HEK293T (cell line): ENCODE measurements around the gene ZNF814.
"Not testable (repeated sequence)": the region's sequence is repeated elsewhere in the genome, so short reads cannot be mapped to it uniquely, and the experiment has no call there.

Source experiments
- CTCF ChIA-PET: fragments of 350-600 bp; formaldehyde crosslinking; extraction: SDS; loops from one replicate; lab custom pipeline; 2021; ENCODE audit warnings: antibody characterized with exemption, inconsistent platforms; lab: Yijun Ruan, JAX
- POLR2A ChIA-PET: fragments of 350-600 bp; formaldehyde crosslinking; extraction: SDS; loops from one replicate; lab custom pipeline; 2020; ENCODE audit warnings: antibody characterized with exemption, inconsistent platforms; lab: Yijun Ruan, JAX
- DNase-seq: peaks from one replicate; pipeline ENCODE4 v3.0.0; 2012; ENCODE audit warnings: mixed read lengths; ENCODE audit errors: extremely low spot score
- ARNT ChIP-seq: fragments of 450-650 bp; IDR thresholded peaks from 2 replicates; pipeline ENCODE4 v1.6.1; 2017; ENCODE audit warnings: mild to moderate bottlenecking
- BHLHE40 ChIP-seq: fragments of 450-650 bp; IDR thresholded peaks from 2 replicates; pipeline ENCODE4 v1.6.1; 2016; ENCODE audit warnings: mild to moderate bottlenecking, moderate library complexity, borderline replicate concordance
- CTBP1 ChIP-seq: fragments of 450-650 bp; IDR thresholded peaks from 2 replicates; pipeline ENCODE4 v1.6.1; 2016; ENCODE audit warnings: borderline replicate concordance
- ELF4 ChIP-seq: fragments of 450-650 bp; IDR thresholded peaks from 2 replicates; pipeline ENCODE4 v1.6.1; 2017; ENCODE audit warnings: antibody characterized with exemption
- FOXA1 ChIP-seq: fragments of 450-650 bp; IDR thresholded peaks from 2 replicates; pipeline ENCODE4 v1.6.1; 2016; ENCODE audit warnings: mild to moderate bottlenecking
- FOXK2 ChIP-seq: fragments of 450-650 bp; IDR thresholded peaks from 2 replicates; pipeline ENCODE4 v1.6.1; 2016; ENCODE audit warnings: mild to moderate bottlenecking
- FOXM1 ChIP-seq: fragments of 450-650 bp; IDR thresholded peaks from 2 replicates; pipeline ENCODE4 v1.6.1; 2017; ENCODE audit warnings: mild to moderate bottlenecking, borderline replicate concordance
- HDGF ChIP-seq: fragments of 450-650 bp; IDR thresholded peaks from 2 replicates; pipeline ENCODE4 v1.6.1; 2017; ENCODE audit warnings: antibody characterized with exemption, borderline replicate concordance
- L3MBTL2 ChIP-seq: fragments of 450-650 bp; conservative IDR thresholded peaks from 2 replicates; pipeline ENCODE4 v1.6.1; 2016; ENCODE audit warnings: mild to moderate bottlenecking
- LEF1 ChIP-seq: fragments of 450-650 bp; IDR thresholded peaks from 2 replicates; pipeline ENCODE4 v1.6.1; 2017; ENCODE audit warnings: mild to moderate bottlenecking, borderline replicate concordance
- NFRKB ChIP-seq: fragments of 450-650 bp; IDR thresholded peaks from 2 replicates; pipeline ENCODE4 v1.6.1; 2016; ENCODE audit warnings: mild to moderate bottlenecking, moderate library complexity
- PKNOX1 ChIP-seq: fragments of 450-650 bp; IDR thresholded peaks from 2 replicates; pipeline ENCODE4 v1.6.1; 2016
- SP1 ChIP-seq: fragments of 450-650 bp; IDR thresholded peaks from 2 replicates; pipeline ENCODE4 v1.6.1; 2017
- SUZ12 ChIP-seq: fragments of 450-650 bp; IDR thresholded peaks from 2 replicates; pipeline ENCODE4 v1.6.1; 2016; ENCODE audit warnings: mild to moderate bottlenecking
- TARDBP ChIP-seq: fragments of 450-650 bp; IDR thresholded peaks from 2 replicates; pipeline ENCODE4 v1.6.1; 2016
- ZNF384 ChIP-seq: fragments of 450-650 bp; IDR thresholded peaks from 2 replicates; pipeline ENCODE4 v1.6.1; 2016

Gene ZNF814

GRCh38 chr19:57888560-57889231 lies at the start of gene ZNF814:
Gene ZNF814 (minus strand): TSS chr19:57889037. CDS start chr19:57888802, 235 bp downstream.
- no peak for DNase-seq
- POLR2A ChIA-PET: no interaction called here
- CTCF ChIA-PET: no interaction called here
- TF ChIP-seq PKNOX1 (no peak), ZNF384 (no peak), HDGF (no peak), FOXA1 (no peak), TARDBP (no peak), LEF1 (no peak), L3MBTL2 (no peak), NFRKB (no peak), ELF4 (no peak), SUZ12 (no peak), ARNT (no peak), FOXK2 (no peak), FOXM1 (no peak), SP1 (no peak), CTBP1 (no peak), BHLHE40 (no peak)

- CTCF ChIA-PET: no interaction called here
Measured at GRCh38 chr19:57935731-57936130, 46.9 kb upstream of the ZNF814 start.

GRCh38 chr19:57934820-57935665 lies 46.2 kb upstream of the ZNF814 start, which contains the start of gene ZNF418:
Gene ZNF418 (minus strand): TSS chr19:57935402. CDS start chr19:57933822, 1,580 bp downstream.
- CTCF ChIA-PET: no interaction called here
- TF ChIP-seq L3MBTL2 (no peak), FOXA1 (no peak), TARDBP (no peak), HDGF (no peak), SP1 (no peak), FOXK2 (no peak), FOXM1 (no peak), ZNF384 (no peak)
- DNase-seq: no peak
- POLR2A ChIA-PET: no interaction called here

More at GRCh38 chr19:57935731-57936130, 46.9 kb upstream of the ZNF814 start:
- POLR2A ChIA-PET: no interaction called here
- no peak for DNase-seq
- TF ChIP-seq FOXA1 (no peak), FOXM1 (no peak), ELF4 (peak; percentile 64; the same call in 1 of the 2 replicates), PKNOX1 (no peak)

GRCh38 chr19:57927587-57927986 lies 38.8 kb upstream of the ZNF814 start:
- TF ChIP-seq FOXA1: no peak
- no peak for TF ChIP-seq ARNT
- no peak for TF ChIP-seq FOXK2
- no peak for TF ChIP-seq LEF1
- no peak for TF ChIP-seq SP1
- TF ChIP-seq L3MBTL2: no peak
- TF ChIP-seq SUZ12: no peak
- TF ChIP-seq HDGF: no peak
- no peak for TF ChIP-seq ELF4
- no peak for TF ChIP-seq PKNOX1
- CTCF ChIA-PET: no interaction called here
- POLR2A ChIA-PET: no interaction called here
- no peak for DNase-seq

- CTCF ChIA-PET: not testable (repeated sequence)
- peak; percentile 45; the same call in 1 of the 2 replicates for TF ChIP-seq ZNF384
- peak; percentile 77 for TF ChIP-seq ELF4
- TF ChIP-seq PKNOX1: peak; percentile 97
- peak; percentile 91 for TF ChIP-seq L3MBTL2
- POLR2A ChIA-PET: interaction anchor here (0.6 kb wide), 1 partner anchor 267 kb away, joined by 3 read pairs; no protein-coding TSS in a partner anchor
- peak; percentile 82 for DNase-seq
Measured at GRCh38 chr19:57916168-57916995, 27.5 kb upstream of the ZNF814 start, which contains the start of gene ZNF417. Gene ZNF417 (minus strand): TSS chr19:57916592. CDS start chr19:57916411, 181 bp downstream.
